GM21529 (cell line): ENCODE measurements around the gene ZBTB16.

Experiments
- ATAC-seq: cut with Tn5 transposase; IDR thresholded peaks from one replicate; pipeline ENCODE4 v1.9.1; 2021; ENCODE audit not compliant: unreplicated experiment

ZBTB16 gene

GRCh38 chr11:114197799-114198500 is 138.4 kb downstream of the ZBTB16 start:
- ATAC-seq = no peak

GRCh38 chr11:114199051-114199450 is 139.5 kb downstream of the ZBTB16 start:
- ATAC-seq = no peak

- ATAC-seq = no peak
Measured at GRCh38 chr11:114200351-114201133, 141.0 kb downstream of the ZBTB16 start.

- ATAC-seq = no peak
Measured at GRCh38 chr11:114201219-114201618, 141.7 kb downstream of the ZBTB16 start.

GRCh38 chr11:114202011-114202609 is 142.6 kb downstream of the ZBTB16 start:
- no peak for ATAC-seq

- ATAC-seq = no peak
Measured at GRCh38 chr11:114207096-114207495, 147.6 kb downstream of the ZBTB16 start.

- ATAC-seq = no peak
Measured at GRCh38 chr11:114208377-114208776, 148.9 kb downstream of the ZBTB16 start.

- no peak for ATAC-seq
Measured at GRCh38 chr11:114209343-114209742, 149.8 kb downstream of the ZBTB16 start.

GRCh38 chr11:114209904-114210303 is 150.4 kb downstream of the ZBTB16 start:
- ATAC-seq = no peak

- no peak for ATAC-seq
Measured at GRCh38 chr11:114211444-114212121, 152.1 kb downstream of the ZBTB16 start.

- no peak for ATAC-seq
Measured at GRCh38 chr11:114213622-114214021, 154.1 kb downstream of the ZBTB16 start.

GRCh38 chr11:114215428-114215827 is 155.9 kb downstream of the ZBTB16 start:
- no peak for ATAC-seq

- ATAC-seq = no peak
Measured at GRCh38 chr11:114215871-114216795, 156.6 kb downstream of the ZBTB16 start.

GRCh38 chr11:114216796-114217180 is 157.3 kb downstream of the ZBTB16 start:
- ATAC-seq = no peak

GRCh38 chr11:114218508-114218907 is 159.0 kb downstream of the ZBTB16 start:
- no peak for ATAC-seq

- ATAC-seq = no peak
Measured at GRCh38 chr11:114219559-114220349, 160.2 kb downstream of the ZBTB16 start.

GRCh38 chr11:114221037-114221436 is 161.5 kb downstream of the ZBTB16 start:
- ATAC-seq = no peak

GRCh38 chr11:114225661-114226060 is 166.2 kb downstream of the ZBTB16 start:
- no peak for ATAC-seq

GRCh38 chr11:114226356-114226755 is 166.8 kb downstream of the ZBTB16 start:
- no peak for ATAC-seq
